Astrocyte (in vitro differentiated cells and primary cell): ENCODE measurements around the gene LEFTY2. TPM values are rescaled to one million over a fixed set of nuclear protein-coding genes. Genes with fewer than 3 reads are reported as not detected.

Experiments
- DNase-seq: peaks from one replicate; pipeline ENCODE4 v3.0.0-alpha.2; 2010; ENCODE audit warnings: low read depth
- FAIRE-seq: peaks from 2 replicates; lab custom pipeline; 2011; peaks lifted over from hg19 to GRCh38; lab: Jason Lieb, UNC
- H2AFZ ChIP-seq: 2 replicates; pipeline ENCODE4 v1.6.0; 2012; ENCODE audit warnings: low read depth, low read length, inconsistent platforms
- H3K27ac ChIP-seq: 2 replicates; pipeline ENCODE4 v1.5.1; 2011; ENCODE audit warnings: low read depth, low read length, inconsistent platforms
- H3K27me3 ChIP-seq: 2 replicates; pipeline ENCODE4 v1.6.0; 2011; ENCODE audit warnings: low read length, inconsistent platforms; ENCODE audit not compliant: insufficient read depth
- H3K36me3 ChIP-seq: 2 replicates; pipeline ENCODE4 v1.5.1; 2011; ENCODE audit warnings: low read length, inconsistent platforms; ENCODE audit not compliant: insufficient read depth
- H3K4me1 ChIP-seq: 2 replicates; pipeline ENCODE4 v1.5.1; 2011; ENCODE audit warnings: low read length, inconsistent platforms; ENCODE audit not compliant: insufficient read depth
- H3K4me2 ChIP-seq: 2 replicates; pipeline ENCODE4 v1.6.0; 2012; ENCODE audit warnings: low read length, inconsistent platforms
- H3K4me3 ChIP-seq: 2 replicates; pipeline ENCODE4 v1.5.1; 2011; ENCODE audit warnings: low read depth, mild to moderate bottlenecking, low read length, inconsistent platforms; ENCODE audit not compliant: insufficient read depth
- H3K79me2 ChIP-seq: 2 replicates; pipeline ENCODE4 v1.6.0; 2012; ENCODE audit warnings: mild to moderate bottlenecking, low read length, inconsistent platforms; ENCODE audit not compliant: insufficient read depth
- H3K9ac ChIP-seq: 2 replicates; pipeline ENCODE4 v1.6.0; 2012; ENCODE audit warnings: mild to moderate bottlenecking, low read length, inconsistent platforms
- H3K9me3 ChIP-seq: 2 replicates; pipeline ENCODE4 v1.5.1; 2012; ENCODE audit warnings: low read depth, mild to moderate bottlenecking, low read length, inconsistent platforms; ENCODE audit not compliant: insufficient read depth
- H4K20me1 ChIP-seq: 2 replicates; pipeline ENCODE4 v1.6.0; 2012; ENCODE audit warnings: low read length, inconsistent platforms; ENCODE audit not compliant: insufficient read depth
- H3K27ac Mint-ChIP-seq: one replicate; pipeline ENCODE4 v1.8.0; 2021; ENCODE audit warnings: mild to moderate bottlenecking, mixed read lengths; ENCODE audit not compliant: unreplicated experiment
- H3K27me3 Mint-ChIP-seq: one replicate; pipeline ENCODE4 v1.8.0; 2021; ENCODE audit warnings: low read depth, mixed read lengths; ENCODE audit not compliant: unreplicated experiment
- H3K36me3 Mint-ChIP-seq: one replicate; pipeline ENCODE4 v1.8.0; 2021; ENCODE audit warnings: low read depth, mixed read lengths; ENCODE audit not compliant: unreplicated experiment
- H3K4me1 Mint-ChIP-seq: one replicate; pipeline ENCODE4 v1.8.0; 2021; ENCODE audit warnings: low read depth, mixed read lengths; ENCODE audit not compliant: unreplicated experiment
- H3K4me3 Mint-ChIP-seq: one replicate; pipeline ENCODE4 v1.8.0; 2021; ENCODE audit warnings: mild to moderate bottlenecking, moderate library complexity, mixed read lengths; ENCODE audit not compliant: unreplicated experiment
- H3K9me3 Mint-ChIP-seq: one replicate; pipeline ENCODE4 v1.8.0; 2021; ENCODE audit warnings: mild to moderate bottlenecking, mixed read lengths; ENCODE audit not compliant: unreplicated experiment
- CTCF ChIP-seq: IDR thresholded peaks from 2 replicates; pipeline ENCODE4 v1.5.1; 2011; ENCODE audit warnings: low read depth, mild to moderate bottlenecking, inconsistent platforms, low read length, moderate library complexity; ENCODE audit not compliant: insufficient read depth
- EZH2 ChIP-seq: IDR thresholded peaks from 2 replicates; pipeline ENCODE4 v1.6.1; 2012; ENCODE audit warnings: mild to moderate bottlenecking, low read length, inconsistent platforms; ENCODE audit not compliant: insufficient read depth
- total RNA-seq: library from RNA; stranded (reverse); gene quantifications from 2 replicates; pipeline ENCODE4 v1.2.1, GENCODE V29; 2021

LEFTY2 gene
- total RNA-seq, 1 donor from 2014 or later = 7.0 TPM

DNA sequence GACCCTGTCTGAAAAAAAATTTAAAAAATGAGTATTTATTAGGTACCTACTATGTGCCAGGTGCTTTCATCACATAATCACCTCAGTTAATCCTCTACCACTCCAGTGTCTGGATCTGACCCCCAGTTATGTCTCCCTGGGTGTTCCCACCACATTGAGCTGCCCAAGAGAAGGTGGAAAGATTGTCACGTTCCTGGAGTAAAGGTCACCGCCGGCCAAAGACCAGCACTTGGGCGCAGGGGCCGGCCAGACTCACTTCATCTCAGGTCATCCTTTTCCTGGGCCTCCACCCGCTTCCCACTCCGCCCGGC is 17.7 kb downstream of the LEFTY2 start:
- Mint-ChIP-seq H3K4me1 (peaks cover 3% of the 10 kb centered on the region), H3K4me3 (peak overlapping the region; percentile 97), H3K27me3 (no peaks in the 10 kb centered on the region), H3K27ac (peak overlapping the region; percentile 94), H3K36me3 (peaks cover 11% of the 10 kb centered on the region), H3K9me3 (no peaks in the 10 kb centered on the region)
- Histone ChIP-seq H3K27me3 (no peaks in the 10 kb centered on the region), H3K9ac (peak overlapping the region; percentile 96), H3K79me2 (peaks cover 29% of the 10 kb centered on the region), H3K4me3 (peak overlapping the region; percentile 94), H3K27ac (peak overlapping the region; percentile 84), H3K4me2 (peak overlapping the region; percentile 94), H2AFZ (peak overlapping the region; percentile 80), H3K9me3 (no peaks in the 10 kb centered on the region), H3K36me3 (peaks cover 6% of the 10 kb centered on the region), H3K4me1 (peaks cover 17% of the 10 kb centered on the region), H4K20me1 (peaks cover 8% of the 10 kb centered on the region)
- DNase-seq (no peak), FAIRE-seq (no peak)
- TF ChIP-seq CTCF (no peak), EZH2 (no peak)

- DNase-seq = no peak
- Histone ChIP-seq H4K20me1 (peaks cover 8% of the 10 kb centered on the region), H3K9ac (peak overlapping the region; percentile 96), H3K27ac (no peak overlapping the region), H3K4me2 (peak overlapping the region; percentile 94), H3K79me2 (peaks cover 29% of the 10 kb centered on the region), H3K9me3 (no peaks in the 10 kb centered on the region), H2AFZ (no peak overlapping the region), H3K4me1 (peaks cover 17% of the 10 kb centered on the region), H3K4me3 (no peak overlapping the region), H3K36me3 (peaks cover 9% of the 10 kb centered on the region), H3K27me3 (no peaks in the 10 kb centered on the region)
- TF ChIP-seq EZH2 = no peak
- no peak for TF ChIP-seq CTCF
- Mint-ChIP-seq H3K36me3 (peaks cover 21% of the 10 kb centered on the region), H3K4me3 (peak overlapping the region; percentile 97), H3K27ac (no peak overlapping the region), H3K4me1 (peaks cover 3% of the 10 kb centered on the region), H3K9me3 (no peaks in the 10 kb centered on the region), H3K27me3 (no peaks in the 10 kb centered on the region)
- no peak for FAIRE-seq
Measured at GRCh38 chr1:225921734-225922709, 19.0 kb downstream of the LEFTY2 start.

GRCh38 chr1:225919906-225920305 is 21.1 kb downstream of the LEFTY2 start:
- no peak for FAIRE-seq
- Histone ChIP-seq H4K20me1 (peaks cover 8% of the 10 kb centered on the region), H3K4me2 (peak overlapping the region; percentile 23)

More at GRCh38 chr1:225919906-225920305, 21.1 kb downstream of the LEFTY2 start:
- no peak for TF ChIP-seq EZH2
- no peak for TF ChIP-seq CTCF
- H3K4me1 ChIP-seq = peaks cover 17% of the 10 kb centered on the region
- Mint-ChIP-seq H3K27ac (no peak overlapping the region), H3K4me1 (peaks cover 6% of the 10 kb centered on the region), H3K27me3 (no peaks in the 10 kb centered on the region), H3K4me3 (no peak overlapping the region), H3K36me3 (peaks cover 21% of the 10 kb centered on the region), H3K9me3 (no peaks in the 10 kb centered on the region)
- H3K27ac ChIP-seq = no peak overlapping the region
- no peaks in the 10 kb centered on the region for H3K27me3 ChIP-seq
- H2AFZ ChIP-seq = no peak overlapping the region
- peaks cover 9% of the 10 kb centered on the region for H3K36me3 ChIP-seq
- H3K9me3 ChIP-seq = no peaks in the 10 kb centered on the region
- peaks cover 29% of the 10 kb centered on the region for H3K79me2 ChIP-seq
- no peak overlapping the region for H3K9ac ChIP-seq
- no peak overlapping the region for H3K4me3 ChIP-seq
- peak; percentile 86 for DNase-seq
